ENCODE results near the gene OPCML.
"Not testable (repeated sequence)": the region's sequence is repeated elsewhere in the genome, so short reads cannot be mapped to it uniquely, and the experiment has no call there.

Gene OPCML

GRCh38 chr11:132370114-132370513 lies 1162.2 kb downstream of the OPCML start:
- not testable (repeated sequence) for DNase-seq

GRCh38 chr11:132367293-132367692 lies 1165.0 kb downstream of the OPCML start:
- DNase-seq: no peak

- DNase-seq: no peak
Observed at GRCh38 chr11:132365650-132366049, 1166.7 kb downstream of the OPCML start.
